Measurements from ENCODE around the gene FGFR3. TPM values are rescaled to one million over a fixed set of nuclear protein-coding genes. Genes with fewer than 3 reads are reported as not detected.

FGFR3 gene
- polyA plus RNA-seq, 1 donor from 2014 or later = 0.48 TPM

DNA sequence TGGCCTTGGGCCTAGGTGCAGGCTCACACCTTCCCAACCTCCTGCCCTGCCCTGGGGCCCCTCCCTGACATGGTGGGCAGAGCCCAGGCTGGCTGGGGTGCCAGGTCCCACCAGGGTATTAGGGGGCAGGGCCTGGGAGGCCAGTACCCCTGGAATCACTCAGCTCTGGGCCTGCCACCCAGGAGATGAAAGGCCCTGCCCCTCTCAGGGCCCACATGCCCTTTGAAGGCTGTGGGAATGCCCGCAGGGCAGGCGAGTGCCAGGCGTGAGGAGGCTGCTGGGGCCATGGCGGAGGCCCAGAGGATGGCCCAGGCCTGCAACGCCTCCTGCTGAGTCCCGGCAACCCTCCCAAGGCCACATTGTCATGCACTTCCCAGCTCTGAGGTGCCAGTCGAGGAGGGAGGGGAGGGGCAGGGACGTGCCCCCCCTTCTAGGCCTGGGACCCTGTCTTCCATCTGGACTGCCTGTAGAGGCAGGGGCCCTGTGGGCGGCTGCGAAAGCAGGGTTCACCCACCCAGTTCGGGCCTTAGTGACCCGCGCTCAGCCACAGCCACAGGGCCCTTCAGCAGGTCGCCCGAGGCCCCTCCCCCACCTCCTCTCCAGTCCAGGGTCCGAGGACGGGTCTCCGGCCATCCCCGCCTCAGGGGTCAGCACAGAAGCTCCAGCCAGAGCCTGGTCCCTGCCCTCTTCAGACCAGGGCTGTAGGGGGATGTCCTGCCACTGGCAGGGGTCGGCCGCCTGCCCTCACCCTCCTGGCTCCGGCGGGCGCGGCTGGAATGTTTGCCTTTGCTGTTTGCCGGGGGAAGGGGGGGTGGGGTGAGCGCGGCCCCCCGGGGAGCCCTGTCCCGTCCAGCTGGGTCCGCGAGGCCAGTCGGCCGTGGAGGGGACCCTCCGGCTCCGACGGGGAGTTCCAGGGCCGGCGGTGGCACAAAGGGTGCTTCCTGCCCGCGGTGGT lies 26.7 kb upstream of the FGFR3 start:
- no peaks in the 10 kb centered on the region for H3K36me3 ChIP-seq (ENCODE audit: insufficient read depth, low read length)
- peaks cover 21% of the 10 kb centered on the region for H3K27me3 ChIP-seq (ENCODE audit: insufficient read depth, low read depth, low read length)
- H3K9me2 ChIP-seq (ENCODE audit: insufficient read depth, low read length) = no peaks in the 10 kb centered on the region
- H3K9me3 ChIP-seq (ENCODE audit: low read length) = no peaks in the 10 kb centered on the region
- H2AFZ ChIP-seq (ENCODE audit: low read depth, low read length) = no peak overlapping the region
- H3K27ac ChIP-seq (ENCODE audit: low read length) = no peak overlapping the region
- TF ChIP-seq EP300 (conservative IDR thresholded peaks at IDR 0.05; ENCODE audit: poor library complexity, severe bottlenecking) (no peak), SMC3 (conservative IDR thresholded peaks at IDR 0.05; ENCODE audit: poor library complexity) (no peak), TAF1 (IDR thresholded peaks at IDR 0.05; ENCODE audit: low read depth) (no peak), POLR2AphosphoS5 (IDR thresholded peaks at IDR 0.05) (no peak), RAD21 (conservative IDR thresholded peaks at IDR 0.05) (no peak), MXI1 (conservative IDR thresholded peaks at IDR 0.05; ENCODE audit: poor library complexity, severe bottlenecking) (no peak)
- TF ChIP-seq, protein P1, sequence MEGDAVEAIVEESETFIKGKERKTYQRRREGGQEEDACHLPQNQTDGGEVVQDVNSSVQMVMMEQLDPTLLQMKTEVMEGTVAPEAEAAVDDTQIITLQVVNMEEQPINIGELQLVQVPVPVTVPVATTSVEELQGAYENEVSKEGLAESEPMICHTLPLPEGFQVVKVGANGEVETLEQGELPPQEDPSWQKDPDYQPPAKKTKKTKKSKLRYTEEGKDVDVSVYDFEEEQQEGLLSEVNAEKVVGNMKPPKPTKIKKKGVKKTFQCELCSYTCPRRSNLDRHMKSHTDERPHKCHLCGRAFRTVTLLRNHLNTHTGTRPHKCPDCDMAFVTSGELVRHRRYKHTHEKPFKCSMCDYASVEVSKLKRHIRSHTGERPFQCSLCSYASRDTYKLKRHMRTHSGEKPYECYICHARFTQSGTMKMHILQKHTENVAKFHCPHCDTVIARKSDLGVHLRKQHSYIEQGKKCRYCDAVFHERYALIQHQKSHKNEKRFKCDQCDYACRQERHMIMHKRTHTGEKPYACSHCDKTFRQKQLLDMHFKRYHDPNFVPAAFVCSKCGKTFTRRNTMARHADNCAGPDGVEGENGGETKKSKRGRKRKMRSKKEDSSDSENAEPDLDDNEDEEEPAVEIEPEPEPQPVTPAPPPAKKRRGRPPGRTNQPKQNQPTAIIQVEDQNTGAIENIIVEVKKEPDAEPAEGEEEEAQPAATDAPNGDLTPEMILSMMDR (IDR thresholded peaks at IDR 0.05; ENCODE audit: poor library complexity, severe bottlenecking) = no peak
- TF ChIP-seq, protein P2, sequence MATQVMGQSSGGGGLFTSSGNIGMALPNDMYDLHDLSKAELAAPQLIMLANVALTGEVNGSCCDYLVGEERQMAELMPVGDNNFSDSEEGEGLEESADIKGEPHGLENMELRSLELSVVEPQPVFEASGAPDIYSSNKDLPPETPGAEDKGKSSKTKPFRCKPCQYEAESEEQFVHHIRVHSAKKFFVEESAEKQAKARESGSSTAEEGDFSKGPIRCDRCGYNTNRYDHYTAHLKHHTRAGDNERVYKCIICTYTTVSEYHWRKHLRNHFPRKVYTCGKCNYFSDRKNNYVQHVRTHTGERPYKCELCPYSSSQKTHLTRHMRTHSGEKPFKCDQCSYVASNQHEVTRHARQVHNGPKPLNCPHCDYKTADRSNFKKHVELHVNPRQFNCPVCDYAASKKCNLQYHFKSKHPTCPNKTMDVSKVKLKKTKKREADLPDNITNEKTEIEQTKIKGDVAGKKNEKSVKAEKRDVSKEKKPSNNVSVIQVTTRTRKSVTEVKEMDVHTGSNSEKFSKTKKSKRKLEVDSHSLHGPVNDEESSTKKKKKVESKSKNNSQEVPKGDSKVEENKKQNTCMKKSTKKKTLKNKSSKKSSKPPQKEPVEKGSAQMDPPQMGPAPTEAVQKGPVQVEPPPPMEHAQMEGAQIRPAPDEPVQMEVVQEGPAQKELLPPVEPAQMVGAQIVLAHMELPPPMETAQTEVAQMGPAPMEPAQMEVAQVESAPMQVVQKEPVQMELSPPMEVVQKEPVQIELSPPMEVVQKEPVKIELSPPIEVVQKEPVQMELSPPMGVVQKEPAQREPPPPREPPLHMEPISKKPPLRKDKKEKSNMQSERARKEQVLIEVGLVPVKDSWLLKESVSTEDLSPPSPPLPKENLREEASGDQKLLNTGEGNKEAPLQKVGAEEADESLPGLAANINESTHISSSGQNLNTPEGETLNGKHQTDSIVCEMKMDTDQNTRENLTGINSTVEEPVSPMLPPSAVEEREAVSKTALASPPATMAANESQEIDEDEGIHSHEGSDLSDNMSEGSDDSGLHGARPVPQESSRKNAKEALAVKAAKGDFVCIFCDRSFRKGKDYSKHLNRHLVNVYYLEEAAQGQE (IDR thresholded peaks at IDR 0.05; ENCODE audit: borderline replicate concordance) = no peak
- no peak overlapping the region for H3K9ac ChIP-seq (ENCODE audit: low read length)
- no peaks in the 10 kb centered on the region for H3K79me2 ChIP-seq (replicated peaks; ENCODE audit: insufficient read depth, low read length)
- no peaks in the 10 kb centered on the region for H3F3A ChIP-seq (ENCODE audit: insufficient read depth, low read length, poor library complexity, severe bottlenecking)
- H4K20me1 ChIP-seq (ENCODE audit: insufficient read depth) = no peaks in the 10 kb centered on the region
- H3K4me3 ChIP-seq (ENCODE audit: low read length) = peak overlapping the region; percentile 52
- no peak overlapping the region for H3K4me2 ChIP-seq (ENCODE audit: low read length)

GRCh38 chr4:1767061-1767769 lies 25.9 kb upstream of the FGFR3 start:
- Histone ChIP-seq H3K36me3 (ENCODE audit: insufficient read depth, low read length) (no peaks in the 10 kb centered on the region), H3K9me2 (ENCODE audit: insufficient read depth, low read length) (no peaks in the 10 kb centered on the region), H3K4me3 (ENCODE audit: low read length) (peak overlapping the region; percentile 52), H3K79me2 (replicated peaks; ENCODE audit: insufficient read depth, low read length) (no peaks in the 10 kb centered on the region), H3K4me2 (ENCODE audit: low read length) (no peak overlapping the region), H2AFZ (ENCODE audit: low read depth, low read length) (no peak overlapping the region), H3F3A (ENCODE audit: insufficient read depth, low read length, poor library complexity, severe bottlenecking) (no peaks in the 10 kb centered on the region), H4K20me1 (ENCODE audit: insufficient read depth) (no peaks in the 10 kb centered on the region), H3K9me3 (ENCODE audit: low read length) (no peaks in the 10 kb centered on the region), H3K27me3 (ENCODE audit: insufficient read depth, low read depth, low read length) (peaks cover 21% of the 10 kb centered on the region), H3K9ac (ENCODE audit: low read length) (peak overlapping the region; percentile 38), H3K27ac (ENCODE audit: low read length) (no peak overlapping the region)
- TF ChIP-seq, protein P2 (IDR thresholded peaks at IDR 0.05; ENCODE audit: borderline replicate concordance) = no peak
- TF ChIP-seq SMC3 (conservative IDR thresholded peaks at IDR 0.05; ENCODE audit: poor library complexity) = no peak
- no peak for TF ChIP-seq EP300 (conservative IDR thresholded peaks at IDR 0.05; ENCODE audit: poor library complexity, severe bottlenecking)
- no peak for TF ChIP-seq POLR2AphosphoS5 (IDR thresholded peaks at IDR 0.05)
- no peak for TF ChIP-seq TAF1 (IDR thresholded peaks at IDR 0.05; ENCODE audit: low read depth)
- TF ChIP-seq MXI1 (conservative IDR thresholded peaks at IDR 0.05; ENCODE audit: poor library complexity, severe bottlenecking) = no peak
